HG02852 (cell line): ENCODE measurements around the gene ATIC.
"Not testable (repeated sequence)": the region's sequence is repeated elsewhere in the genome, so short reads cannot be mapped to it uniquely, and the experiment has no call there.

Experiments used
- ATAC-seq: cut with Tn5 transposase; IDR thresholded peaks from one replicate; pipeline ENCODE4 v1.9.1; 2021; ENCODE audit warnings: mild to moderate bottlenecking, moderate library complexity; ENCODE audit not compliant: unreplicated experiment

The ATIC gene

DNA sequence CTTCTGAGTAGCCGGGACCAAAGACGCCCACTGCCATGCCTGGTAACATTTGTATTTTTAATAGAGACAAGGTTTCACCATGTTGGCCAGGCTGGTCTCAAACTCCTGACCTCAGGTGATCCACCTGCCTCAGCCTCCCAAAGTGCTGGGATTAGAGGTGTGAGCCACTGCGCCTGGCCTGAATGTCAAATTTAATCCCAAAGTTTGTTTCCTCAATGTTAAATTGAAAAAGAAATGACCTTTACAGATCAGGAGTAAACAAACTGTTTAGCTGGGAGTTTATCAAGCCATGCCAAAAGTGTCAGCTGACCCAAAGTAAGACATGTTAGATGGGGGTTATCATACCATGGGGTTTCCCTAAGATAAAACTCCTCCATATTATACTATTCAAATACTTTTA, 48.2 kb downstream of the ATIC start:
- ATAC-seq: not testable (repeated sequence)

DNA sequence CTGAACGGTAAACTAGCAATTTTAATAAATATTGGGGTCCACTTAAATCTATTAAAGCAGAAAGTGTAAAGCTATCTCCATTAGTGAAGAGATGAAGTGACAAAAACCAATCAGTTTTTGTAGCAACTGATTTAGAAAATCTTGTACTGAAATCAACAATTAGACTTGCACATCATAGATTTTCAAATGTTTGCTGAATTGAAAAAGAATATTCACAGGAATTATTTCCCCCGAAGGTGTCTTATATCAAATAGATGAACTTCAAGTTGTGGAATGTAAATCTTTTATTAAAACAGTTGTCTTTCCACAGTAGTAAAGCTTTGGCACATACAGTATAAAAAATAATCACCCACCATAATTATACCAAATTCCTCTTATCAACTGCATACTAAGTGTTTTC, 48.7 kb downstream of the ATIC start:
- ATAC-seq: no peak

GRCh38 chr2:215361211-215361875, 49.5 kb downstream of the ATIC start:
- ATAC-seq: no peak

GRCh38 chr2:215361876-215362561, 50.2 kb downstream of the ATIC start:
- ATAC-seq: no peak

GRCh38 chr2:215362562-215362904, 50.7 kb downstream of the ATIC start:
- no peak for ATAC-seq

DNA sequence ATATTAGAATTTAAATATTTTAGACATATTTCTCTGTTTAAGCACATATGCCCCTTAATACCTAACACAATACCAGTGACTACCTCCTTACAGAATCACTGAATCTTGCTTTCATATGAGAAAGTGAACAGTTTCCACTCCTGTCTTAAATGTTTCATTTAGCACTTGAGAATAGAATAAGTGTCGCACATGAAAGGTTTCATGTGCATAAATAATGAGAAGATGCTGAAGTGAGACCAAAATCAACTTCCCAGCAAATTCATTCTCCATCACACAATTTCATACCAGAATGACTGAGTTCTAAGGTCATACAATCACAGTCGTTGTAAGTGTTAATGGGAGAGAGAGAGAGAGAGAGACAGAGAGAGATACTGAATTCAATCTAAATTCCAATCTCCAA, 51.2 kb downstream of the ATIC start:
- no peak for ATAC-seq

- ATAC-seq: no peak
Observed at GRCh38 chr2:215363461-215364156, 51.8 kb downstream of the ATIC start.

- no peak for ATAC-seq
Observed at GRCh38 chr2:215364157-215365155, 52.6 kb downstream of the ATIC start.

GRCh38 chr2:215365184-215365658, 53.4 kb downstream of the ATIC start:
- ATAC-seq: no peak

DNA sequence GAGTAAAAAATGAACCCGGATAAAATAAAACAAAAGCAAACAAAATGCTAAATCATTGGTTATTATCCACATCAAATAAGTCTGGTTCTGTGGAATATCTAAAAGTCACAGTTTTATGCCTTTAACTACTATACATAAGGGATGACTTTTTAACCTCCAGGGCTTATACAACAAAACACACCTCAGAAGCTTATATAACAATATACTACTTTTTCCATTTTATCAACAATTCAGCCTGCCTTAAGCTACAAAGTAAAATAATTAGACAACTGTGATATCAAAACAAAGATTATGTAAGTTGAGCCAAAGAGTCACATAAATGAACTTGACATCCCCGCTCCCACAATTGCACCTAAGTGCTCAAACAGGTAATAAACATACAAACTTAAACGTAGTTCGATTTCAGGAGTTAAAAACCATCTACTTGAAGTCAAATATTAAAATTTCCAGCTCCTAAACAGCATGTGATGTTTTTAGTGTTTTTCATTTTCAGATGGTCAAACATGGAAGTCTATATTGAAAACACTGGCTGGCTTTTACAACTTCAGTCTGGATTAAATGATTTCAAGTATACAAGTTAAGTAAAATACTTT, 54.7 kb downstream of the ATIC start:
- ATAC-seq: no peak

DNA sequence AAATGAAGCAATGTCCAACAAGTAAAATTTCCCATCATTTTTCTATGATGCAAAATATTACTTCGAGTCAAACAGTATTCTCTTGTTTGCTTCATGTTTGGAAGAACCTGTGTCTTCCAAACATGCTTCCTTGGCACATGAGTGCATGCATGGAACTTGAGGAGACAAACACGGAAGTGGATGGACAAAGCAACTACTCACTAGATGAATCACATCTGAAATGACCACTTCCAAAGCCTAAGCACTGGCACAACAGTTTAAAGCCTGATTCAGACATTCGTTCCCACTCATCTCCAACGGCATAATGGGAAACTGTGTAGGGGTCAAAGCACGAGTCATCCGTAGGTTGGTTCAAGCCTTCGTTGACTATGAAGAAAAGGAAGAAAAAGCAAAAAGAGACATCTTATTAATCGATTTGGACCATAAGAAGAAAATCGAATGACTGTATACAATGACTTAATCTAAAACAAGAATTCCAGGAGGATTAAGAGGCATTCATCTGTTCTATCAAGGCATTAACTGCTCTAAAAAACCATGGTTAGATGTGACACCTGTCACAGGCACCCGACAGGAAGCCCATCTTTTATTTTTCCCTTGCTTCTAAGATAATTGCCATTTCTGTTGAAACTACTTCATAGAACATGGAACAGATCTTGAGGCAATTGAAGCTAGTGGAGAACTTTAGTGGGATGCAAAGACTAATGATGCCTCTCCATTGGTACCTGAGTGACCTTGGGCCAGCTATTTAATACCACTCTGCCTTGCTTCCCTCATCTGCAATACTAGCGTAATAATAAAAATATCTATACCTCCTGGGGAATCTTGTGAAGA, 56.0 kb downstream of the ATIC start:
- ATAC-seq: no peak

DNA sequence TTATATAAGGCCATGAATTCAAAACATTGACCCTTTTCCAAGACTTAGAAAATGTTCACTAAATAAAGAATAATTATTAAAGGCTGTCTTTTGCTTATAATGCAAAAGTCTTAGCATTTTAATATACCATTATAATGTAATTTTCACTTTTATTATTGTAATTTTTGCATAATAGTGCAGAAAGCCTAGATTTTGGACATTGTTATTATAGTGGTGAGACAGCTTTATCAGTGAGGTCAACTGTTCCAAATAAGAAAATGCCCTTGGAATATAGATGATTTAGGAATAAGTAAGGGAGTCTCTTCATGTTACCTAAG, 56.6 kb downstream of the ATIC start:
- no peak for ATAC-seq

DNA sequence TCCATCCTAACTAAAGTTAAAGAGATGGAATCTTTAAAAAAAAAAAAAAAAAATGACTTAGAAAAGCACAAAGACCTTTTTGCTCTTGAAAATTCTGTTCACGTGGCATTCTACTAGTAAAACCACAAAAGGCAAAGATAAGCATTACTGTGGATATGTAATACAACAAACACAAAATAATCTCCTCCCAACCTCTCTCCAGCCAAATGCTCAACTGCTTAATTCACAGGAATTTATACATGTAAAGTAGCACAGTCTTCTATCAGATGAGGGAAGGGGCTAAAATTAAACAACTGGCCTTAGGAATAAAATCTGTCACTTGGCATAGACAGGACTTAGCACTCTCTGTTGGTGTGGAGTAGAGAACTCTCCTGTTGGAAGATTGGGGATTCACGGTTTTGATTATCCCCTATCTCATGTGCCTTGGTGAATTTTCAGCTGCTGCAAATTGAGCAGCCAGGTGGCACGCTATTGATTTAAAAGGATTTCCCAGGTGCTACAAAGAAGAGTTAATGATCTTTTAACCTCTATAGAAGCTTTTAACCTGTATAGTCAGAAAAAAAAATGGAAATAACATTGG, 57.4 kb downstream of the ATIC start:
- no peak for ATAC-seq

DNA sequence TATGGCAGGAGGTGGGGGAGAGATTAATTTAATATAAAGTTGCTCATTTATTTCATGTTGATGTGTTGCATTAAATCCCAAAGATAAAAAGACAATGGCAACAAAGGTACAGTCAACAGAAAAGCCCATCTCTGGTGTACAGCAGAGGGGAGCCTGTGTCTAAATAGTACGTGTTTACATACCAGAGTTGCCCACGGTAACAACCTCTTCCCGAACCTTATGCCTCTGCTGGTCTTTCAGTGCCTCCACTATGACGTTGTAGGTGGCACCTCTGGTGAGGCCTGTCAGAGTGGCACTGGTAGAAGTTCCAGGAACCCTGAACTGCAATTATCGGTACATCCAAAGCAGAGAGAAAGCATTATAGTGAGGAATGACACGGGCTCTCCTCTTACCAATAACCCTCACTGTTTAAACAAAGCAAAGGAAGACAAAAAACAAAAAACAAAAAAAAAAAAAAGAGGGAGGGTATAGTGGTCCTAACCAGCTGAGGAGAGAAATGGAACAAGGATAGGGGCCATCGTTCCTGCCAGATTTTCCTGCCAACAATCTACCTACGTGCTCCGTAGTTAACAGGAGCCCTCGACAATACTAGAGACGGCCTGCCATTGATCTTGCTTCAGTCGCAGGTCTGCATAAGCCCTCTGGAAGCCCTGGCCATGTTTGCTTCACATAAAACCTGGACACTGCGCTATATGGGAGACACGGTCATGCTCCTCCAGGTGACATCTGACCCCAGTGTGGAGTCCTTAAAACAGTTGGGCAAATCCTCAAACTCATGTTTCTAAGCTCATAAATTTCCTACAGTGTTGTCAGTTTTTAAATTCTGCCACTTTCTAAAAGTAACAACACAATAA, 58.5 kb downstream of the ATIC start:
- no peak for ATAC-seq

GRCh38 chr2:215371915-215372897, 60.3 kb downstream of the ATIC start:
- no peak for ATAC-seq

- no peak for ATAC-seq
Observed at GRCh38 chr2:215372968-215373649, 61.2 kb downstream of the ATIC start.

DNA sequence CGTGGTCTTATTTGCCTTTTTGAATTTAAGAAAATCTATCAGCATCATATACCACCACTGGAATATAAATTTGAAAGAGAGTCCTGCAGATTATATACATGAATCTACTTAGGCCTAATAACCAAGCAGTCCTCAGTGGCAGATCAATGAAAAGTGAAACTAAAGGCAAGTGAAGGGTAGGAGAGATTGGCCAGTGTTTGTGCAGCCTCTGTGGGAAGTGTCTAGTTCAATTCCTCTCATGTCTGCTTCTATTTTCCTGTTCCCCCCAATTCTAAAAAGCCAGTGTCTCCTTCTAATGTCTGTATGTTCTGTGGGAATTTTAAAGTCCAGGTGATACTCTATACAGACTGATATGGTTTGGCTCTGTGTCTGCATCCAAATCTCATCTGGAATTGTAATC, 62.1 kb downstream of the ATIC start:
- no peak for ATAC-seq
